ENCODE data around the gene ZP2. TPM values are rescaled to one million over a fixed set of nuclear protein-coding genes. Genes with fewer than 3 reads are reported as not detected.
"Not testable (repeated sequence)": the region's sequence is repeated elsewhere in the genome, so short reads cannot be mapped to it uniquely, and the experiment has no call there.

Gene ZP2
- total RNA-seq, 1 experiment from 2014 or later = not detected

GRCh38 chr16:21223787-21224186 lies 12.4 kb upstream of the ZP2 start:
- DNase-seq = no peak
- peaks cover 2% of the 10 kb centered on the region; the same call in 1 of the 2 replicates for H3K9me3 ChIP-seq
- peaks cover 30% of the 10 kb centered on the region for H3K27me3 ChIP-seq

DNA sequence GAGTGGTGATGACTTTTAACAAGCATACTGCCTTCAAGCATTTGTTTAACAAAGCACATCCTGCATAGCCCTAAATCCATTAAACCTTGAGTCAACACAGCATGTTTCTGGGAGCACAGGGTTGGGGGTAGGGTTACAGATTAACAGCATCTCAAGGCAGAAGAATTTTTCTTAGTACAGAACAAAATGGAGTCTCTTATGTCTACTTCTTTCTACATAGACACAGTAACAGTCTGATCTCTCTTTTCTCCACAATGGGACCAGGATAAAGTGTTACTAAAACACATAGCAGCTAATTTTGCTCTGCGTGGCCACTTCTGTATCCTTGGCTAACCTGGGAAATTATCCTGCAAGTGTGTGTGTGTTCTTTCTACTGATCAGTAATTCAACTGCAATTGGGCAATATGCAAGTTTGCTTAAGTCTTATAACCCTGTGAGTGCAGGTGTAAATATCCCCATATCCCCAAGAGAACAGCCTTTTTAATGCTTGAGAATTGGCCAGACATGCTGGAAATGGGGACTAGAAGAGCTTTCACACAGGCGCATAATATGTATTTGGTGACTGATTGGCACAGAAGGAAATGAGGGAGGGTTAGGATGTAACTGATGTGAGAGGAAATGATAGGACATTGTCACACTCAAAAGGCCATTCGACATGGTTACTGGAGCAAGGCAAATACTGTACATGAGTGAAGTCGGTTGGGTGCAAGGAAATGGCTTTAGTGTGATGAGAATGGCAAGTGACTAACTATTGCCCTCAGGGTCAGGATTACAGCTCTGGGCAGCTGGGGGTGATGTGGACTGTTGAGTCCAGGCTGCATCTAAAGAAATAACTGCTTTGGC lies 11.3 kb upstream of the ZP2 start:
- DNase-seq = no peak
- peaks cover 21% of the 10 kb centered on the region for H3K27me3 ChIP-seq
- no peaks in the 10 kb centered on the region for H3K36me3 ChIP-seq
- no peak overlapping the region for H3K4me3 ChIP-seq
- H3K9me3 ChIP-seq = peaks cover 2% of the 10 kb centered on the region; the same call in 1 of the 2 replicates

More at GRCh38 chr16:21223787-21224186, 12.4 kb upstream of the ZP2 start:
- Histone ChIP-seq H3K4me3 (no peak overlapping the region), H3K36me3 (no peaks in the 10 kb centered on the region)

GRCh38 chr16:21219551-21219950 lies 8.2 kb upstream of the ZP2 start:
- no peak for DNase-seq
- H3K9me3 ChIP-seq = peaks cover 2% of the 10 kb centered on the region; the same call in 1 of the 2 replicates
- H3K36me3 ChIP-seq = no peaks in the 10 kb centered on the region
- H3K4me3 ChIP-seq = no peak overlapping the region
- H3K27me3 ChIP-seq = peaks cover 18% of the 10 kb centered on the region

- DNase-seq = no peak
- H3K9me3 ChIP-seq = peaks cover 2% of the 10 kb centered on the region; the same call in 1 of the 2 replicates
- H3K27me3 ChIP-seq = peaks cover 15% of the 10 kb centered on the region; the same call in 1 of the 2 replicates
- no peak overlapping the region for H3K4me3 ChIP-seq
- H3K36me3 ChIP-seq = no peaks in the 10 kb centered on the region
Measured at GRCh38 chr16:21218153-21218552, 6.8 kb upstream of the ZP2 start.

- H3K27me3 ChIP-seq = peaks cover 15% of the 10 kb centered on the region
- no peaks in the 10 kb centered on the region for H3K36me3 ChIP-seq
- peaks cover 2% of the 10 kb centered on the region; the same call in 1 of the 2 replicates for H3K9me3 ChIP-seq
- no peak overlapping the region for H3K4me3 ChIP-seq
- no peak for DNase-seq
Measured at GRCh38 chr16:21217121-21217520, 5.7 kb upstream of the ZP2 start.

GRCh38 chr16:21214086-21214485 lies 2.7 kb upstream of the ZP2 start:
- H3K4me3 ChIP-seq = no peak overlapping the region
- no peak for DNase-seq
- H3K27me3 ChIP-seq = peaks cover 13% of the 10 kb centered on the region
- H3K36me3 ChIP-seq = no peaks in the 10 kb centered on the region
- H3K9me3 ChIP-seq = no peaks in the 10 kb centered on the region

DNA sequence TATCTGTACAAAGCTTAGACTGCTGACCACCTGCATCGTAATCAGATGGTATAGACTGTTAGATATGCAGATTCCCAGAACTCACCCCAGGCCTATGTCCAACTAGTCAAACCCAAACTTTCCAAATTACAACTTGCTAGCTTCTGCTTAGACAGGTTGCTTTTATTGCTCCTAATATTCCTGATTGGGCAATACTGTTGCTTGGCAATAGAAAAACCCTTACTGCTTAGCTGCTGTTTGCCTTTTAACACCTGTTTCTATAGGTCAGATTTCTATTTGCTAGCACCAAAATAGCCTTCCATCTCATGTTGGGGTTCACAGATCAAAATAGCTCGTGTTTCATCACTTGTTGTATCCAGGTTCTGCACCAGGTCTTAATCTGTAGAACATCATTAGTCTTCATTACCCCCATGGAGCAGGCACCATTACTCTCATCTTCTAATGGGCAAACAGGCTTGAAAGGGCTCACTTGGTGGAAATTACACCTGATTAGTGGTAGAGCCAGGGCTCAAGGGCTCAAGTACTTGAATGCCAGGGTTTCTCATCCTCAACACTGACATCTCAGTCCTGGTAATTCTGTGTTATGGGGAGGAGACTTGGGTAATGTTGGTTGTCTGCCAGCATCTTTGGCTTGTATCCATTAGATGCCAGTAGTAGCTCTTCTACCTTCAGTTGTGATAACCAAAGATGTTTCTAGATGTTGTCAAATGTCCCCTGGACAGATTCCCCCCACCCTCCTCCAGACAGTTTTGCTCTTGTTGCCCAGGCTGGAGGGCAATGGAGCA lies 2.7 kb downstream of the ZP2 start:
- no peaks in the 10 kb centered on the region for H3K9me3 ChIP-seq
- H3K4me3 ChIP-seq = no peak overlapping the region
- DNase-seq = no peak
- peaks cover 7% of the 10 kb centered on the region for H3K27me3 ChIP-seq
- no peaks in the 10 kb centered on the region for H3K36me3 ChIP-seq

DNA sequence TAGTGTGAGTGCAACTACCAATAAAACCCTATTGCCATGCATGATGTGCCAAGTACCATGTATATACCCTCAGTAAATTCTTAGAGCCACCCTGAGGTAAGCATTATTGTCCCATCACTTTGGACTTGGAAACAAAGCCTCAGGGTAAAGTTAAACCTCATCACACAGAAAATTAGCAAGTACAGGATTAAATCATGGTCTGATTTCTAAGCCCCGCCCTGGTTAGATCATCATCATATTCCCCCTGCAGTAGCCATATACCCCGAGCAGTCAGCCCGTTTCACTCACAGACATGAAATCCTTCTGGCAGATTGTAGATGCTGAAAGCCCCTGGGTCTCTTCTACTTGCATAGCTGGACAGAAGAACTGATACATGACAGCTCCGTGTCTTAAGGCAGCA lies 4.8 kb downstream of the ZP2 start:
- H3K27me3 ChIP-seq = peaks cover 17% of the 10 kb centered on the region
- DNase-seq = no peak
- H3K4me3 ChIP-seq = no peak overlapping the region
- H3K36me3 ChIP-seq = no peaks in the 10 kb centered on the region
- H3K9me3 ChIP-seq = no peaks in the 10 kb centered on the region

DNA sequence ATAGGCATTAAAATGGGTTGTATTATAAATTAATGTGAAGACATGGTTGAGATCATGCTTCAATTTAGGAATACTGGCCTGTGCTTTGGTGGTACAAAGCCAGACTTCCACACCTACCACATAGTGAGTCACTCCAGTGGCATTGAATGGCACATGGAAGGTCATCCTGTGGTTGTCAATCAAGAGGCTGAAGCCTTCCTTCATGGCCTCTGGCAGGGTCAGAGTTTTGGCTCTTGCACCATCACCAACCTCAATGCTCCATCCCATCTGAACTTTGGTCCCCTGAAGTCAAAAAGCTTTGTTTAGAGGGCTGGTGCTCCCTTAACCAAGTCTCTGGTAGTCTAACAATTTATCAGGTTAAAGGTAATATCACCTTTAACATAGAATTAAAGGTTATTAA lies 6.1 kb downstream of the ZP2 start:
- no peak for DNase-seq
- Histone ChIP-seq H3K9me3 (no peaks in the 10 kb centered on the region), H3K36me3 (no peaks in the 10 kb centered on the region), H3K4me3 (no peak overlapping the region), H3K27me3 (peaks cover 23% of the 10 kb centered on the region)

- DNase-seq = no peak
- peaks cover 25% of the 10 kb centered on the region for H3K27me3 ChIP-seq
- no peaks in the 10 kb centered on the region for H3K9me3 ChIP-seq
- no peak overlapping the region for H3K4me3 ChIP-seq
- H3K36me3 ChIP-seq = no peaks in the 10 kb centered on the region
Measured at GRCh38 chr16:21203155-21203797, 8.1 kb downstream of the ZP2 start.

DNA sequence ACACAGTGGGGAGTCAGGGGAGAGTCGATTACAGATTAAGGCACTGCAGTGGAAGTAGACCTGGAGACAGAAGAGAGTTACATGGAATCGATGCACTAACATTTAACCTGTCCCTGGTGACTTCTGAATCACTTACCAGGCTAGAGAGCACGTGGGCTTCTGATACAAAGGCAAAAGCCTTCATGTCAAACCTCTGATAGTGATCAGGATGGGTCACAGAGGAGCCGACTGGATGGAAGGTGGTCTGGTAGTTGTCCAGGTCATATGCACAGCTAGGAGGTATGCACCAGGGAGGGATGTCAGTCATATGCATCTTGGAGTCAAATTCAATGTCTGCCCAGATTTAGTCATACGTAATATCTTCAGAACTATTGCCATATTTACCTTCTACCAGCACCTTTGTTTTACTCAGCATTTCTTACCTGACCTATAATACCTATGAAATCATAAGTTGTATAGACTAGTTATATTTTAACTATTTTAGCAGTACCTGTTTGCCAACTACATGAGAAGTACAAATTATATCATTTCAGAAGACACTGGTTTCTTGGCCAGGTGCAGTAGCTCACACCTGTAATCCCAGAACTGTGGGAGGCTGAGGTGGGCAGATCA lies 11.7 kb downstream of the ZP2 start:
- no peaks in the 10 kb centered on the region for H3K9me3 ChIP-seq
- peaks cover 30% of the 10 kb centered on the region for H3K27me3 ChIP-seq
- no peak for DNase-seq
- no peaks in the 10 kb centered on the region for H3K36me3 ChIP-seq
- no peak overlapping the region for H3K4me3 ChIP-seq

GRCh38 chr16:21197621-21198020 lies 13.8 kb downstream of the ZP2 start:
- Histone ChIP-seq H3K9me3 (no peaks in the 10 kb centered on the region), H3K36me3 (no peaks in the 10 kb centered on the region), H3K27me3 (peaks cover 27% of the 10 kb centered on the region), H3K4me3 (no peak overlapping the region)
- no peak for DNase-seq

- Histone ChIP-seq H3K27me3 (peaks cover 23% of the 10 kb centered on the region), H3K9me3 (peaks cover under 1% of the 10 kb centered on the region; the same call in 1 of the 2 replicates), H3K36me3 (no peaks in the 10 kb centered on the region), H3K4me3 (no peak overlapping the region)
- DNase-seq = no peak
Measured at GRCh38 chr16:21197112-21197511, 14.3 kb downstream of the ZP2 start.

- H3K9me3 ChIP-seq, H3K4me3 ChIP-seq, DNase-seq, H3K36me3 ChIP-seq: not testable (repeated sequence)
- H3K27me3 ChIP-seq = peaks cover 12% of the 10 kb centered on the region
Measured at GRCh38 chr16:21195330-21195729, 16.0 kb downstream of the ZP2 start.

DNA sequence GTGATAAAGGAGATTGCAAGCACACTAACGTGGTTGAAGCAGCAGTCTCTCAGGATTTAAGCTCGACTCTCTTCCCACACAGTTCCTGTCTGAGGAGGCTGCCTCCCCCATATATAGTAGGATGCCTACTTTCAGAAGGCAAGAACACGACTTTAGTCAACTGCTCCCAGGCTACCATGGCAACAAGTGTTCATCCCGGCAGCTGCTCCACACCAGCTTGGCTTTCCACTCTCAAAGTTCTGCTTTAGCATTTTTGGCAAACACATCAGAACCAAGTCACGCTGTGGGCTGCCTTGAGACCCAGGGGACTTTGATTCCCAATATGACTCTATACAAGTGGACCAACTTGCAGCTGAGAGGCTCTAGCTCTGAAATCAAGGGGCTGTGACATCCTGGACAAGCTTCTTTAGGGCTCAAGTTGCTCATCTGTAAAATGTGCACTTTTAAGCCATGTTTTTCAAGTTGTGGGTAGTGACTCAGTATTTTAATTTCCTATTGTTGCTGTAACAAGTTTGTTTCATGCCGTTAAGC lies 16.5 kb downstream of the ZP2 start:
- no peak for DNase-seq
- H3K27me3 ChIP-seq = peaks cover 7% of the 10 kb centered on the region
- peaks cover 7% of the 10 kb centered on the region for H3K9me3 ChIP-seq
- no peak overlapping the region for H3K4me3 ChIP-seq
- H3K36me3 ChIP-seq = no peaks in the 10 kb centered on the region

DNA sequence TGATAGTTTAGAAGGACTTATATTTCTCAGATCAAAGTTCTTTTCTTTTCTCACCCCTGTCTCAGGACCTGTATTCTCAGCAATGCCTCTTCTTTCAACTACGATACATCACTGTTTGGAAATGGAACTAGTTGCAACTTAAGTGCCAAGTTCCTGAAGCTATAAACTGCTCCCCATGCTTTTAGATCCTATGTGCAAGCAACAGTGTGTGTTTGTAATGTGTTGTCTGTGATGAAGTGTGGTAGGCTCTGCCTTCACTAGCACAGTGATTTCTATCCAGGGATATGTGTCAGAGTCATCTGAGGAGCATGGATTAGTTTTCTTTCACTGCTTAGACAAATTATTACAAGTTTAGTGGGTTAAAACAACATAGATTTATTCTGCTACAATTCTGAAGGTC lies 18.4 kb downstream of the ZP2 start:
- peaks cover 7% of the 10 kb centered on the region for H3K9me3 ChIP-seq
- DNase-seq = no peak

More for the DNA sequence above, 18.4 kb downstream of the ZP2 start:
- Histone ChIP-seq H3K4me3 (no peak overlapping the region), H3K36me3 (no peaks in the 10 kb centered on the region), H3K27me3 (peaks cover 7% of the 10 kb centered on the region; the same call in 1 of the 2 replicates)

All from MG63 (cell line).